ENCODE results near the gene BBS1.

GRCh38 chr11:66556086-66556485 lies 45.7 kb downstream of the BBS1 start:
- TF ChIP-seq GATA2 (IDR thresholded peaks at IDR 0.05; ENCODE audit: low read depth, low read length): no peak
- TF ChIP-seq GATA3 (IDR thresholded peaks at IDR 0.05; ENCODE audit: low read depth, low read length): no peak
